Right atrium auricular region (tissue), 2 donors: Measurements from ENCODE around the gene KCNC4. TPM values are rescaled to one million over a fixed set of nuclear protein-coding genes. Genes with fewer than 3 reads are reported as not detected.

ENCODE experiments used
- DNase-seq: peaks from one replicate; pipeline ENCODE4 v3.0.0-alpha.2; 2019; ENCODE audit warnings: low spot score
- H3K27ac ChIP-seq, 2 donors: fragments of 200-600 bp; sonication (generic); 1 replicate in 1 of 2; 2 replicates in 1 of 2; pipeline ENCODE4 v1.5.1; 2016 to 2019
- H3K27me3 ChIP-seq, 2 donors: fragments of 200-600 bp; sonication (generic); one replicate each; pipeline versions ENCODE4 v1.5.1 to v1.6.0; 2017 to 2019
- H3K36me3 ChIP-seq: fragments of 200-600 bp; sonication (generic); one replicate; pipeline ENCODE4 v1.5.1; 2016
- H3K4me1 ChIP-seq, 2 donors: fragments of 200-600 bp; sonication (generic); one replicate each; pipeline versions ENCODE4 v1.5.1 to v1.6.0; 2017 to 2019
- H3K4me3 ChIP-seq, 2 donors: fragments of 200-600 bp; sonication (generic); 1 replicate in 1 of 2; 2 replicates in 1 of 2; pipeline ENCODE4 v1.5.1; 2017 to 2019; ENCODE audit warnings: mild to moderate bottlenecking in 1 of 2, moderate library complexity in 1 of 2
- H3K9me3 ChIP-seq, 2 donors: fragments of 200-600 bp; sonication (generic); one replicate each; pipeline ENCODE4 v1.5.1; 2019
- CTCF ChIP-seq, 2 donors: fragments of 200-600 bp; sonication (generic); IDR thresholded peaks; one replicate each; pipeline ENCODE4 v1.5.1; 2019; ENCODE audit warnings: antibody characterized with exemption in 2 of 2
- total RNA-seq, 2 donors: library from RNA; depleted of rRNA; stranded (reverse); fragments of >200 nt; gene quantifications; one replicate each; pipeline ENCODE4 v1.1.0, GENCODE V29; 2016

KCNC4 gene
- total RNA-seq, 2 donors from 2014 or later, result 4.2 to 9.1 TPM

- no peaks in the 10 kb centered on the region for H3K9me3 ChIP-seq
- no peak overlapping the region for H3K27ac ChIP-seq
- no peaks in the 10 kb centered on the region for H3K36me3 ChIP-seq
- H3K27me3 ChIP-seq, result no peaks in the 10 kb centered on the region
- no peak for TF ChIP-seq CTCF (IDR thresholded peaks at IDR 0.05)
- H3K4me1 ChIP-seq, result no peaks in the 10 kb centered on the region
- DNase-seq, result no peak
- no peak overlapping the region for H3K4me3 ChIP-seq
These were observed 39.1 kb downstream of the KCNC4 start for GRCh38 chr1:110249256-110249655.

DNA sequence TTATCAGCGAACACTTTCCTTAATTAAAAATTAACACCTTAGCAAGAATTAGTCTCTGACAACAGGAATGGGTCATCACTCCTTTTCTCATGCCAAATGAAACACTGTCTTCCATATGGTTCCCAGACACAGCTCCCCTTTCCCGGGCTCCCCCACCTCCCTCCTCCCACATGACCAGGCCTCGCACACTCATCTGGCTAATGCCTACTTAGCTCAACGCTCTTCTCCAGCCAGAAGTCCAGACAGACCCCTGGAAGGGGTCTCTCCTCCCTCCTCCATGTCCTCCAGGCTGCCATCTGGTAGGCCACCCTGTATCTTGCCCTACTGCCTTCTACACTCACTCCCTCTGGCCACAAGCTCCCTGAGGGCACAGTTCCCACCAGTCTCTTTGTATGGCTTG lies 39.9 kb downstream of the KCNC4 start:
- Histone ChIP-seq H3K4me3 (no peak overlapping the region), H3K9me3 (no peaks in the 10 kb centered on the region), H3K27me3 (no peaks in the 10 kb centered on the region), H3K4me1 (peaks cover 0 to under 1% of the 10 kb centered on the region in 2 donors), H3K27ac (no peak overlapping the region), H3K36me3 (no peaks in the 10 kb centered on the region)
- no peak for DNase-seq
- no peak for TF ChIP-seq CTCF (IDR thresholded peaks at IDR 0.05)

GRCh38 chr1:110250749-110251148 lies 40.6 kb downstream of the KCNC4 start:
- Histone ChIP-seq H3K36me3 (no peaks in the 10 kb centered on the region), H3K4me1 (peaks cover 0 to 8% of the 10 kb centered on the region in 2 donors), H3K4me3 (no peak overlapping the region), H3K27me3 (no peaks in the 10 kb centered on the region), H3K27ac (no peak overlapping the region), H3K9me3 (no peaks in the 10 kb centered on the region)
- TF ChIP-seq CTCF (IDR thresholded peaks at IDR 0.05), result no peak
- DNase-seq, result no peak

DNA sequence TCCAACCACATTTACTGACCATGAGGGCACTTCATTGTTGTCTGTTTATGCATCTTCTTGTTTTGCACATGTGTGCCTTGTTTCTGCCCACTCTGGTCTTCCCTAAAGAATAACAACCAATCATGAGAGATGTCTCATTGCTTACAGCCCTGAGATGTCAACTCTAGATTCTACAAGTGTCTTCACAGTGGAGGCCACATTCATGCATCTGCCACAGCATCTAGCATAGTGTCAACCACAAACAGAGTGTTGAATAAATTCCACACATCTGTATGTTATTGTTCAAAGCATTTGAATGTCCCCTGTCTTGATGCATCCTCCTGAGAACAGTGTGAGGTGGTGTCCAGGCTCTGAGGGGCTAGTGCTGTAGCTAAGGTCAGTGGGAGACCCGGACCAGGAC lies 43.1 kb downstream of the KCNC4 start:
- Histone ChIP-seq H3K9me3 (no peaks in the 10 kb centered on the region), H3K27me3 (no peaks in the 10 kb centered on the region), H3K4me1 (peaks cover 0 to 8% of the 10 kb centered on the region in 2 donors), H3K4me3 (no peak overlapping the region), H3K27ac (no peak overlapping the region), H3K36me3 (no peaks in the 10 kb centered on the region)
- no peak for TF ChIP-seq CTCF (IDR thresholded peaks at IDR 0.05)
- no peak for DNase-seq

DNA sequence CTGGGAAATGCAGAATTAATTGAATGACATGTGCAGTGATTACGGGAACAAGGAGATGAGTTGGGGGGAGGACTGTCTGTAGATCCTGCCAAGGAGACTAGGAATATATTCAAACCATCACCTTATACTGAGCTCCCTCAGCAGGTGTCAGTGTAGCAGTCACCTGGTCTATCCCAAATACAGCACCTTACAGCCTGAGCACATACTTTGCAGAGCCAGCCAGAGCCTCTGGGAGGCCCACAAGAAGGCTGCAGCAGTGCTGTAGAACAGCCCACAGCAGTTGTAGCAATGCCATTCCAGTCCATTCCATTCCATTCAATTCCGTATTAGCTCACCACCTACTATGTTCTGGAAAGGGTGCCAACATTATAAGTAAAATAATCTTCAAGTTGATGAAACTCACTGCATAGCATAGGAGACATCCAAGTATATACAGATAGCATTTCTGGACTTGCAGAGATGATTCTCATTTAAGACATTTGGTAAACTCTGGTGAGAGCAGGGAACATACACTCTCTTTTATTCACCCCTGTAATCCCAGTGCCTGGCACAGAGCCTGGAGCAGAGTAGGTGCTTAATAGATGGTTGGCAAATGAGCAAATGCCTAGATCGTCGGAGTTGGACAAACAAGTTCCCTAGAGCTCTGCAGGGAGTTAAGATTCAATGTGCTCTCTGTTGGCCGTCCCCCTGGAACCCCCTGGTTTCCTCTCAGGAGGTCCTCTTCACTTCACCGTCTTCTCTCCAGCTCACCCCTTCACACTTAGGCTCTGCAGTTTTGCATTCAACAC lies 44.7 kb downstream of the KCNC4 start:
- Histone ChIP-seq H3K27ac (no peak overlapping the region), H3K9me3 (no peaks in the 10 kb centered on the region), H3K27me3 (no peaks in the 10 kb centered on the region), H3K4me1 (peaks cover 0 to 8% of the 10 kb centered on the region in 2 donors), H3K36me3 (no peaks in the 10 kb centered on the region), H3K4me3 (no peak overlapping the region)
- TF ChIP-seq CTCF (IDR thresholded peaks at IDR 0.05), result no peak
- DNase-seq, result no peak

DNA sequence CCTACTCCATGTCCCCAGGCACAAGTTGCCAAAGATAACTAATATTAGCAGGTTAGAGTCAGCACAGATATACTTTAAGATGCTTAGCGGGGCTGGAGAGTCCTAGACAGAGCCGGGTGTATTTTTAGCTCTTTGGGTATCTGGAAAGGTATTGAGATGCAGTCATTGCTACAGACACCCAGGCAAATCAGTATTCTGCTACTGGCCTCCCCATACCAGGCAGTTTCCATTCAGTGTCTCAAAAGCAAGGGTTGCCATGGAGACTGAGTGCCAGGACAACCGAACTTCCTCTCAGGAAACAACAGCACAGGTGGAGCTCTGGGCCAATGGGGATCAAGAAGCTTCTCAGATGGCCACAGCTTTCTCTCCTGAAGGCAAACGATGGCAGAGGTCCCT lies 45.3 kb downstream of the KCNC4 start:
- H3K27me3 ChIP-seq, result no peaks in the 10 kb centered on the region
- no peaks in the 10 kb centered on the region for H3K36me3 ChIP-seq
- no peak for TF ChIP-seq CTCF (IDR thresholded peaks at IDR 0.05)
- peaks cover 0 to 8% of the 10 kb centered on the region in 2 donors for H3K4me1 ChIP-seq
- H3K27ac ChIP-seq, result no peak overlapping the region
- DNase-seq, result no peak
- no peak overlapping the region for H3K4me3 ChIP-seq
- no peaks in the 10 kb centered on the region for H3K9me3 ChIP-seq
